Non-pigmented ciliary epithelial cell (primary cell): ENCODE results near the gene NDOR1.

ENCODE experiments used
- DNase-seq: peaks from one replicate; pipeline ENCODE4 v3.0.0-alpha.2; 2010; ENCODE audit warnings: low read depth

NDOR1 gene

GRCh38 chr9:137182836-137183235, 22.7 kb upstream of the NDOR1 start:
- DNase-seq, result no peak

- DNase-seq, result no peak
Observed at GRCh38 chr9:137183980-137184595, 21.4 kb upstream of the NDOR1 start.

- DNase-seq, result no peak
Observed at GRCh38 chr9:137184881-137185660, 20.4 kb upstream of the NDOR1 start.

- no peak for DNase-seq
Observed at GRCh38 chr9:137185921-137186320, 19.6 kb upstream of the NDOR1 start.

GRCh38 chr9:137186385-137186784, 19.1 kb upstream of the NDOR1 start:
- no peak for DNase-seq

GRCh38 chr9:137187386-137187785, 18.1 kb upstream of the NDOR1 start:
- no peak for DNase-seq

- DNase-seq, result no peak
Observed at GRCh38 chr9:137188086-137188489, 17.4 kb upstream of the NDOR1 start.

GRCh38 chr9:137188490-137189296, 16.8 kb upstream of the NDOR1 start, which contains the start of the genes ANAPC2 and SSNA1:
TSS of gene ANAPC2 (minus strand) at chr9:137188560. CDS start at chr9:137188532, 28 bp downstream.
TSS of gene SSNA1 (plus strand) at chr9:137188676. CDS start at chr9:137188727, 51 bp downstream.
- peak; percentile 63 for DNase-seq

- DNase-seq, result no peak
Observed at GRCh38 chr9:137189297-137190295, 15.9 kb upstream of the NDOR1 start.

- DNase-seq, result no peak
Observed at GRCh38 chr9:137190315-137190856, 15.1 kb upstream of the NDOR1 start.

GRCh38 chr9:137191245-137191644, 14.3 kb upstream of the NDOR1 start:
- no peak for DNase-seq

GRCh38 chr9:137191691-137192447, 13.6 kb upstream of the NDOR1 start:
- no peak for DNase-seq

- DNase-seq, result no peak
Observed at GRCh38 chr9:137192448-137192780, 13.1 kb upstream of the NDOR1 start.

- no peak for DNase-seq
Observed at GRCh38 chr9:137192859-137193258, 12.6 kb upstream of the NDOR1 start.

- DNase-seq, result no peak
Observed at GRCh38 chr9:137193771-137194170, 11.7 kb upstream of the NDOR1 start.

- DNase-seq, result no peak
Observed at GRCh38 chr9:137194388-137194787, 11.1 kb upstream of the NDOR1 start.

- no peak for DNase-seq
Observed at GRCh38 chr9:137194909-137195308, 10.6 kb upstream of the NDOR1 start.

GRCh38 chr9:137195525-137196220, 9.8 kb upstream of the NDOR1 start:
- DNase-seq, result no peak

- DNase-seq, result no peak
Observed at GRCh38 chr9:137198051-137198901, 7.2 kb upstream of the NDOR1 start.
